ENCODE results near the gene COBL.

- TF ChIP-seq POLR2A (IDR thresholded peaks at IDR 0.05) (no peak), CTCF (IDR thresholded peaks at IDR 0.05) (no peak)
Observed at GRCh38 chr7:51227861-51228260, 88.7 kb downstream of the COBL start.
